GM19455 (cell line): Measurements from ENCODE around the gene HIP1.
"Not testable (repeated sequence)": the region's sequence is repeated elsewhere in the genome, so short reads cannot be mapped to it uniquely, and the experiment has no call there.

Experiments
- ATAC-seq: cut with Tn5 transposase; IDR thresholded peaks from one replicate; pipeline ENCODE4 v1.9.1; 2021; ENCODE audit not compliant: unreplicated experiment

Gene HIP1

DNA sequence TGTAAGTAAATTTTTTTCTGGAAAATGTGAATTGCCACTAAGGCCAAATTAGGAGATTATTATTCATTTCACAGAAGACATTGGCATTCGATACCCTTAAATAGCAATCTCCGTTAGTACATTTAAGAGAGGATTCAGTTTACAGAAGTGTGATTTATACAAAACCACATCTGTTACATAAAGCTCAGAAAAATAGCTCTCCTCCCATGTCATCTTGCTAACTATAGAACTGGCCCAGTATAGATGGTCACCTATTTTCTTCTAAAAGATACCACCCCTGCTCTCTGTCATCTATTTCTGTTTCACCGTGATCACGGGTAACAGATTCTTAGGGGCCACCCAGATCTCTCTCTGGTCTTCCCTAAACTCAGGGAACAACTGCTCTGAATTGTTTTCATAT, 119.1 kb downstream of the HIP1 start:
- ATAC-seq, result no peak

- ATAC-seq, result no peak
Observed at GRCh38 chr7:75617634-75618234, 121.0 kb downstream of the HIP1 start.

DNA sequence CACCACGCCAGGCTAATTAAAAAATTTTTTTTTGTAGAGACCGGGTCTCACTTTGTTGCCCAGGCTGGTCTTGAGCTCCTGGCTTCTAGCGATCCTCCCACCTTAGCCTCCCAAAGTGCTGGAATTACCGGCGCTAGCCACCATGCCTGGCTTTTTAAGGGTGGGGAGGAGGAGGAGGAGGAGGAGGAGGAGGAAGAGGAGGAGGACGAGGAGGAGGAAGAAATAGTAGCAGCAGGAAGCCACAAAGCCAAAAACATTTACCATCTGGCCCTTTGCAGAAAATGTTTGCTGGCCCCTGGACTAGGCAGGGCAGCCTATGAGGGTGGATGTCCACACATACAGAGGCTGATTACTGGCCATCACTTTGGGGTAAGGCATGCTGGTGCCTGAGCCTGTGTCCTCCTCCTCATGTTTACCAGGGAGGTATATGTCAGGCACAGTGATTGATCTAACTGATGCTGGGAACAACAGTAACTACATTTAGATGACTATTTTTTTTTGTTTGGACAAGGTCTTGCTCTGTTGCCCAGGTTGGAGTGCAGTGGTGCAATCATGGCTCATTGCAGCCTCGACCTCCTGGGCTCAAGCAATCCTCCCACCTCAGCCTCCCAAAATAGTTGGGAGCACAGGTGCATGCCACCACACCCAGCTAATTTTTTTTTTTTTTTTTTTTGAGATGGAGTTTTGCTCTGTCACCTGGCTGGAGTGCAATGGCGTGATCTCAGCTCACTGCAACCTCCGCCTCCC, 122.1 kb downstream of the HIP1 start:
- no peak for ATAC-seq

- no peak for ATAC-seq
Observed at GRCh38 chr7:75614401-75614800, 124.3 kb downstream of the HIP1 start.

- ATAC-seq, result no peak
Observed at GRCh38 chr7:75613351-75613750, 125.4 kb downstream of the HIP1 start.

DNA sequence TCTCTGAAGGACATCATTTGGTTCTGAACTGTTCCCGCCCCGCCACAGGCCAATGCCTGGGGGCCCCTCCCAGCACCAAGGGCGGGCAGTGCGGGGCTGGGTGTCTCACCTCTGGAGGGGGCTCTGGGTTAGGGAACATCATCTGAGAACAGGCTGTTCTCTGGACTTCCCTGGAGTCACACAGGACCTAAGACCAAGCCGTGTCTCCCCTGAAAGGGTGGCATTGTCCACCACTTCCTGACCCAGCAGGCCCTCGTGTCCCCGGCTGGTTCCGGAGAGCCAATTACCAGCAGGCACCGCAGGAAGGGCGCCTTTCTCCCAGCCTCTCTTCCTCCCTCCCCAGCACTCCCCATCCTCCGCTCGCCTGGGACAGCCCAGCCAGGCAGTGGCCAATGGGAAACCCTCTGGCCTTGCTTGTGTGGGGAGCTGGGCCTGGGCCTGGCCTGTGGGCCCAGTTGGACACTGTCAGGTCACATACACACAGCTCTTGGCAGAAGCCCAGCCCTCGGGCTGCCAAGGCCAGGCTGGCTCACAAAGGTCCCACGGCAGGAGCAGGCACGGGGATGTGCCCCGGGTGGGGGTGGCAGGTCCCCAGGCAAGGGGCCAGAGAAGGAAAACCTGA, 127.1 kb downstream of the HIP1 start:
- no peak for ATAC-seq

- ATAC-seq, result not testable (repeated sequence)
Observed at GRCh38 chr7:75609416-75609815, 129.3 kb downstream of the HIP1 start.

- no peak for ATAC-seq
Observed at GRCh38 chr7:75608451-75609122, 130.2 kb downstream of the HIP1 start.

DNA sequence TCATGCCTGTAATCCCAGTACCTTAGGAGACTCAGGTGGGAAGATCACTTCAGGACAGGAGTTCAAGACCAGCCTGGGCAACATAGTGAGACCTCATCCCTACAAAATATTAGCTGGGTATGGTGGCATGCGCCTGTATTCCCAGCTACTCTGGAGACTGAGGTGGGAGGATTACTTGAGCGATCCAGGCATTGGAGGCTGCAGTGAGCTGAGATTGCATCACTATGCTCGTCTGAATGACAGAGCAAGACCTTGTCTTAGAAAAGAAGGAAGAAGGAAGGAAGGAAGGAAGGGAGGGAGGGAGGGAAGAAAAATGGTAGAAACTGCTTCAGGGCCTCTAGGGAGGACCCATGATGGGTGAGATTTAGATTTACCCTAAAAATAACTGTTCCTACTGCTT, 134.3 kb downstream of the HIP1 start:
- no peak for ATAC-seq

DNA sequence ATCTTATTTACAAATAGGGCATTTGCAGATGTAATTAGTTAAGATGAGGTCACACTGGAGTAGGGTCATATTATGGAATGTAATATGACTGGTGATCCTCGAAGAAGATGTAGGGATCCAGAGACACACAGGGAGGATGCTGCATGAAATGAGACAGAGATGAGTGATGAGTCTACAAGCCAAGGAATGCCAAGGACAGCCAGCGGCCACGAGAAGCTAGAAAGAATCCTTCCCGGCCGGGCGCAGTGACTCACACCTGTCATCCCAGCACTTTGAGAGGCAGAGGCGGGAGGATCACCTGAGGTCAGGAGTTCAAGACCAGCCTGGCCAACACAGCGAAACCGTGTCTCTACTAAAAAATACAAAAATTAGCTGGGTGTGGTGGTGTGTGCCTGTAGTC, 135.9 kb downstream of the HIP1 start:
- not testable (repeated sequence) for ATAC-seq

DNA sequence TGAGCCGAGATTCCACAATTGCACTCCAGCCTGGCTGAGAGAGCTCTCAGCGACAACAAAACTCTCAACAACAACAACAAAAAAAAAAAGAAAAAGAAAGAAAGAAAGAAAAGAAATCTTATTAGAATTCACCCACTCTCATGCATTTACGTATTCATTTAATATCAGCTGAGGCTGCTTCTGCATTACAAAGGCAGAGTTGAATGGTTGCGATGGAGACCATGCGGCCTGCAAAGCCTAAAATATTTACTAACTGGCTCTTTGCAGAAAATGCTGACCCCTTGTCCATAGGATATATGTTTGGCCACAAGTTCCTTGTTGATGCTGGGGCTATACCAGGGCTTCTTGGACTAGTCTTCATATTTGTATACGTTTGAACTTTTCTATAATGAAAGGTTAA, 137.2 kb downstream of the HIP1 start:
- ATAC-seq, result no peak

- ATAC-seq, result not testable (repeated sequence)
Observed at GRCh38 chr7:75600748-75601147, 138.0 kb downstream of the HIP1 start.

DNA sequence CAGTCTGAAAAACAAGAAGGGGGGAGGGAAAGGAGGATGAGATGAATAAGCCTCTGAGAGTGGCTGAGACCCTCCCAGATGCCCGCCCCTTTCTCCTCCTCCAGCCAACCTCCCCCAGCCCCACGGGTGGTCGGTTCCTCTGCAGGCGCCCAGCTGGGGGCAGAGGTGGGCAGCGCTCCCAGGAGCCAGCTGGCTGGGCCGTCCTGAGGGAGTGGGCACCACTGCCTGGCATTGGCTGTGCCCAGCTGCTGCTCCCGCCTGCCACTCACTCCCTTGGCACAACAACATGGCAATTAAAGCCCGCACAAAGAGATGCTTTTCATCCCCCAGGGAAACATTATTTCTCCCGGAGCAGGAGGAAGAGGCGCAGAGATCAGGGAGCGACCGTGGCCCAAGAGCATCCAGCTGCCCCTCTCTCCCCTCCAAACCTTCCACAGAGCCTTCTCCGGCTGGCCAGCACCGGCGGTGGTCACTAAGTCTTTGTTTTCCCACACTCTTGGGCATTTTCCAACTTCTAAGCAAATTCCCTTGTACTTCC, 139.4 kb downstream of the HIP1 start:
- no peak for ATAC-seq

DNA sequence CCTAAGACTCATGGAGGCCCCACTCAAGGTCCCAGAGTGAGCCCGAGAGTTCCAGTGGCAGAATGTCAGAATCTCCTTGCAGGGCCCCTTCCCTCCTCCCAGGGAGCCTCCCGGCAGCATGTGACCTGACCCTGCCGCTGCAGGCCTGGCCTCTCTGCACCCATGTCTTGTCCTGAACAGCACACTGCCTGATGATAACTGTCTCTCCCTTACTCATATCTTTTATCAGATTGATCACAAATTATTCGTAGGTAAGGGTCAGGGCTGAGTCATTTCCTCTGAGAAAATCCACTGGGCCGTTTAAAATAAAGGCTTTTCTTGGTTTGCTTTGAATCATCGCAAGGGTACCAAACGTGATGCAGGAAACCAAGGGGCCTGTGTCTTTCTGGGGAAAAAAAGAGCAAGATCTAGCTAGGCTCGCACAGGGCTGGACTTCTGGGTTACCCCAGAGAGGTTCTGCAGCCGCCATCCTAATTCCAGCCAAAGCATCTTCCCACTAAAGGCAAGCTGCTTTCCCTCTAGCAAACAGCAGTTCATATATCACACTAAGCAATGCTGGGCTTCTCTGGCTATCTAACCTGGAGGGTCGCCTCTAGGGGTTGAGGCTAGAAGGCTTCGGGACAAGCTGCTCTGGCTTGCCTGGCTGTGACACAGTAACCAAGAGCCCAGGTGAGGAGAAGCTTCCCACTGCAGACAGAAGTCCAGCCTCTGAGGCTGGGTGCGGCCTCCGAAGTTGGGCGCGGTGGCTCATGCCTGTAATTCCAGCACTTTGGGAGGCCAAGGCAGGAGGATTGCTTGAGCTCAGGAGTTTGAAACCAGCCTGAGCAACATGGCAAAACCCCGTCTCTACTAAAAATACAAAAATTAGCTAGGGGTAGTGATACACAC, 141.8 kb downstream of the HIP1 start:
- ATAC-seq, result no peak

- no peak for ATAC-seq
Observed at GRCh38 chr7:75595766-75596165, 143.0 kb downstream of the HIP1 start.

DNA sequence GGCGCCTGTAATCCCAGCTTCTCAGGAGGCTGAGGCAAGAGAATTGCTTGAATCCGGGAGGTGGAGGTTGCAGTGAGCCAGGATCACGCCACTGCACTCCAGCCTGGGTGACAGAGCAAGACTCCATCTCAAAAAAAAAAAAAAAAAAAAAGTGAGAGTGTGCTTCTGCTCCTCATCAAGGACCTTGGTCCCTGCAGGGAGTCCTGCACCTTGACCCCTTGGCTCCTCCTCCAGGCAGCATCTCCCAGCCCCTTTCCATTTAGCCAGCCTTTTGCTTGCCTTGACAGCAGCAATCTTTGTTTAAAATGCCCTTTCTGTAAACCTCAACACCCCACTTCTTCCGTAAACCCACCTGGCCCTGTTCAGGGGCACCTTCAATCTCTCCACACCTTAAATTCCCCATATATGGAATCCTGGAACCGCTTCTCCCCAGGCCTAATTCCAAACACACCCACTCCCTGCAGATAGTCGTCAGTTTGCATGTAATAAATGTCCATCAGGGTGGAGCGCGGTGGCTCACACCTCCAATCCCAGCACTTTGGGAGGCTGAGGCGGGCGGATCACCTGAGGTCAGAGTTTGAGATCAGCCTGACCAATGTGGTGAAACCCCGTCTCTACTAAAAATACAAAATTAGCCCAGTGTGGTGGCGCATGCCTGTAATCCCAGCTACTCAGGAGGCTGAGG, 145.1 kb downstream of the HIP1 start:
- ATAC-seq, result not testable (repeated sequence)

DNA sequence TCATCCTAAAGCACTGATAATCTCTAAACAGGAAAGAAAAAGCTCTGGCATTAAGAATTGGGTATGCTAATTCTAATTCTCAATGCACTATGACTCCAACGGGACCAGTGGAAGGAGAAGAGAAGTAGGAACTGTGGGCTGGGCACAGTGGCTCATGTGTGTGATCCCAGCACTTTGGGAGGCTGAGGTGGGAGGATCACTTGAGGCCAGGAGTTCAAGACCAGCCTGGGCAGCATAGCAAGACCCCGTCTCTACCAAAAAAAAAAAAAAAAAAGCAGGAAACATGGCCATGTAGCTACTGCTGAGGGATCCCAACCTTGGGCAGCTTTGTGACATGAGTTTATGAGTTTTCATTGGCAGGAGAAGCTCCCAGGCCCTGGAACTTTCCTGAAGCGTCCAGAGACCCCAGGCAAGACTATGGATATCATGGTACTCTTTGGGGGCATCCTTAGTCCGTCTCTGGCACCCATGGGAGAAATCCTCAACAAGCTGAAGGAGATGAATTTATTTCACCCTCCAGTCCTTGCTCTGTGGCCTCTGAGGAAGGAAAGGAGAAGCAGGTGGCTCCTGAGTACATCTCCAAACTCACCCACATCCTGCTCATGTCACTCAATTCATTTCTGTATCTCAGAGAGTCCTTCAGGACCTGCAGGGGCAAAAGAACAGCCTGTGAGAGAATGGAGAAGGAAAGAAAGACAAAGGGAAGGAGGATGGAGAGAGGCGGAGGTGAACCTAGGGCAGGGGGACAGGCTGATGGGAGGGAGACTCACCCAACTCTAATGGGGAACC, 147.1 kb downstream of the HIP1 start:
- ATAC-seq, result no peak

- no peak for ATAC-seq
Observed at GRCh38 chr7:75590373-75591005, 148.3 kb downstream of the HIP1 start.

GRCh38 chr7:75584354-75584753, 154.4 kb downstream of the HIP1 start:
- no peak for ATAC-seq
